ENCODE results near the gene LGI4.

- TF ChIP-seq EGR1 (IDR thresholded peaks at IDR 0.05; ENCODE audit: low read depth): no peak
- TF ChIP-seq RAD21 (IDR thresholded peaks at IDR 0.05; ENCODE audit: low read depth): no peak
- TF ChIP-seq CTCF (IDR thresholded peaks at IDR 0.05 in 2 of 3, conservative IDR thresholded peaks at IDR 0.05 in 1 of 3; ENCODE audit: borderline replicate concordance in 1 of 3, insufficient read depth in 1 of 3, low read depth in 2 of 3, low read length in 2 of 3): no peak
- TF ChIP-seq POLR2A (IDR thresholded peaks at IDR 0.05; ENCODE audit: borderline replicate concordance, extremely low read depth, insufficient read depth, insufficient read length): no peak
- TF ChIP-seq EZH2 (IDR thresholded peaks at IDR 0.05): no peak
Observed at GRCh38 chr19:35106898-35107541, 27.8 kb downstream of the LGI4 start.
